ENCODE results near the gene VWA5B1.
"Not testable (repeated sequence)": the region's sequence is repeated elsewhere in the genome, so short reads cannot be mapped to it uniquely, and the experiment has no call there.

The VWA5B1 gene

DNA sequence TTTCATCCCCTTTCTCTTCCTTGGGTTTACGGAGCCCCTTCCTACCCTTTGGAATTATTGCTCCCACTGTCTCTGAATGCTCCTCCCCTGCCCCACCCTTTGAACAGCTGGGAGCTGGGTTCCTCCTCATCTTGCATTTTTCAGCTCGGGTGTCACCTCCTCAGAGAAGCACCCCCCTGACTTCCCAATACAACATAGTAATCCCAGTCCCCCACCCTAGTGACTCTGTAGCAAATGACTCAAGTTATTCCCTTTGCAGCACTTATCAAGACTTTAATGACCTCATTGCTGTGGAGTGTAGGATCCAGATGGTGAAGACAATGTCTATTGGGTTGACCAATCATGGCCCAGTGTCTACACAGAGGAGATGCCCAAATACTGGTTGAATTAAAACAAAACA, 8.9 kb upstream of the VWA5B1 start:
- Histone ChIP-seq H3K27me3 (ENCODE audit: control insufficient read depth, insufficient read depth, low read length) (no peaks in the 10 kb centered on the region), H3K4me3 (ENCODE audit: low read length) (no peak overlapping the region), H3K9ac (ENCODE audit: low read length) (no peak overlapping the region), H3K27ac (ENCODE audit: low read length) (no peak overlapping the region), H3K4me1 (ENCODE audit: control insufficient read depth, low read depth, low read length) (peaks cover 26% of the 10 kb centered on the region), H3K36me3 (ENCODE audit: control insufficient read depth, low read depth, low read length) (no peaks in the 10 kb centered on the region), H3K9me3 (ENCODE audit: control insufficient read depth, low read depth, low read length) (no peaks in the 10 kb centered on the region)

DNA sequence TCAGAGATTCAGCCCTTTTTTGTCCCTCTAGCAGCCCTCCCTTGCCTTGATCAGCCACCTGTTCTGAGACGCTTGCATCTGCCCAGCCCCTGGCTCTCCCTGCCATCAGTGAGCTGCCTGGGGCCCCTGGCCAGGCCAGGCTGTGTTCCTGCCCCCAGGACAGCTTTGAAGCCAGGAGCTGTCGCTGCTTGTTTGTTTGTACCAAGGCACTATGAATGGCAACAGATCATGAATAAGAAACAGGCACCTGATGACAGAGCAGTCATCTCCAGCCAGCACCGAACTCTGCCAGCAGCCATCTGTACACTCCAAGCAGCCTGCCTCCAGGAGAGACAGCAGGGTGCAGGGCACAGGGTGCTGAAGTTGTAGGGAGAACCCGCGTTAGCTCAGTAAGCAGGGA, 8.1 kb upstream of the VWA5B1 start:
- H3K4me3 ChIP-seq (ENCODE audit: low read length): no peak overlapping the region
- H3K9me3 ChIP-seq (ENCODE audit: control insufficient read depth, low read depth, low read length): no peaks in the 10 kb centered on the region
- H3K9ac ChIP-seq (ENCODE audit: low read length): no peak overlapping the region
- peaks cover 26% of the 10 kb centered on the region for H3K4me1 ChIP-seq (ENCODE audit: control insufficient read depth, low read depth, low read length)
- H3K27ac ChIP-seq (ENCODE audit: low read length): no peak overlapping the region
- no peaks in the 10 kb centered on the region for H3K27me3 ChIP-seq (ENCODE audit: control insufficient read depth, insufficient read depth, low read length)
- no peaks in the 10 kb centered on the region for H3K36me3 ChIP-seq (ENCODE audit: control insufficient read depth, low read depth, low read length)

DNA sequence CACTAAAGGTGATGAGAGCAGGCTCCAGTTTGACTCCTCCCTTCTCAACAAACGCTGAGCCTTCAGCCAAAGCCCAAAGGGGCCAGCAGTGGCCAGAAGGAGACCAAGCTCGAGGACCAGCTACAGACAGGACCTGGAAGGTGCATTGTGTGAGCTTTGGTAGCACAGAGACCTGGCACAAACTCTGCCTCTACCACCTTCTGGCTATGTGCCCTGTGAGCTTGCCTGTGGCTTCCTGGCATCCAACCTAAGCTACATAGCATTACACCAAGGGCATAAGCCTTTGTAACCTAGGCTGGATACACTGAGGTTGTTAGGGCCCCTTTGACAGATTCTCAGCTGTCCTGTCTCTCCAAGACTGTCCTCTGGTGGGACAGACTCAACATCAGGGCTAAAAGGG, 6.6 kb upstream of the VWA5B1 start:
- Histone ChIP-seq H3K9me3 (ENCODE audit: control insufficient read depth, low read depth, low read length) (no peaks in the 10 kb centered on the region), H3K9ac (ENCODE audit: low read length) (no peak overlapping the region), H3K4me3 (ENCODE audit: low read length) (no peak overlapping the region), H3K27me3 (ENCODE audit: control insufficient read depth, insufficient read depth, low read length) (peaks cover under 1% of the 10 kb centered on the region), H3K27ac (ENCODE audit: low read length) (no peak overlapping the region), H3K4me1 (ENCODE audit: control insufficient read depth, low read depth, low read length) (peaks cover 15% of the 10 kb centered on the region), H3K36me3 (ENCODE audit: control insufficient read depth, low read depth, low read length) (no peaks in the 10 kb centered on the region)

DNA sequence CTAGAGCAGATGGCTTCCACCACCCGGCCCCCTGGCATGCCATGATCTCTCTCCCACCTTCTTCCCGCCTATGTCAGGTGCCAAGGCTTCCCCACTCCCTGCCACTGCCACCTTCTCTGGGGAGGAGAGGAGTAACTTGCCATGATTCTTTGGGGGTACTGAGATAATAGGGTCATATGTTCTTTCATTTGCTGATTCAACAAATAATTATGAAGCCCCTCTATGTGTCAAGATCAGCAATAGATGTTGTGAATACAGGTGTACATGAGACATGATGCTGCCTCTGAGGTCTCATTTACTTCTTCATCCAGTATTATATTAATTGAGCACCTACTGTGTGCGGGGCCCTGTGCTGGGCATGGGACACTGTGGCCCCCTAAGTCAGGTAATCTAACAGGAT, 6.0 kb upstream of the VWA5B1 start:
- no peaks in the 10 kb centered on the region for H3K9me3 ChIP-seq (ENCODE audit: control insufficient read depth, low read depth, low read length)
- H3K4me1 ChIP-seq (ENCODE audit: control insufficient read depth, low read depth, low read length): peaks cover 10% of the 10 kb centered on the region

DNA sequence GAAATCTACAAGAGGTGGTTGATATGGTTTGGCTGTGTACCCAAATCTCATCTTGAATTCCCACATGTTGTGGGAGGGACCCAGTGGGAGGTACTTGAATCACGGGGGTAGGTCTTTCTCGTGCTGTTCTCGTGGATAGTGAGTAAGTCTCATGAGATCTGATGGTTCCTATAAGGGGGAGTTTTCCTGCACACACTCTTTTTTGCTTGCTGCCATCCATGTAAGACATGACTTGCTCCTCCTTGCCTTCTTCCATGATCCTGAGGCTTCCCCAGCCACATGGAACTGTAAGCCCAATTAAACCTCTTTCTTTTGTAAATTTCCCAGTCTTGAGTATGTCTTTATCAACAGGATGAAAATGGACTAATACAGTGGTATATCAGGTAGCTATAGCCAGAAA, 5.2 kb upstream of the VWA5B1 start:
- no peaks in the 10 kb centered on the region for H3K9me3 ChIP-seq (ENCODE audit: control insufficient read depth, low read depth, low read length)
- H3K9ac ChIP-seq (ENCODE audit: low read length): no peak overlapping the region
- no peak overlapping the region for H3K27ac ChIP-seq (ENCODE audit: low read length)
- no peak overlapping the region for H3K4me3 ChIP-seq (ENCODE audit: low read length)
- peaks cover 19% of the 10 kb centered on the region for H3K4me1 ChIP-seq (ENCODE audit: control insufficient read depth, low read depth, low read length)
- no peaks in the 10 kb centered on the region for H3K36me3 ChIP-seq (ENCODE audit: control insufficient read depth, low read depth, low read length)
- peaks cover 10% of the 10 kb centered on the region for H3K27me3 ChIP-seq (ENCODE audit: control insufficient read depth, insufficient read depth, low read length)

More for the DNA sequence above, 6.0 kb upstream of the VWA5B1 start:
- Histone ChIP-seq H3K36me3 (ENCODE audit: control insufficient read depth, low read depth, low read length) (no peaks in the 10 kb centered on the region), H3K4me3 (ENCODE audit: low read length) (no peak overlapping the region), H3K9ac (ENCODE audit: low read length) (no peak overlapping the region), H3K27ac (ENCODE audit: low read length) (no peak overlapping the region), H3K27me3 (ENCODE audit: control insufficient read depth, insufficient read depth, low read length) (peaks cover 6% of the 10 kb centered on the region)

DNA sequence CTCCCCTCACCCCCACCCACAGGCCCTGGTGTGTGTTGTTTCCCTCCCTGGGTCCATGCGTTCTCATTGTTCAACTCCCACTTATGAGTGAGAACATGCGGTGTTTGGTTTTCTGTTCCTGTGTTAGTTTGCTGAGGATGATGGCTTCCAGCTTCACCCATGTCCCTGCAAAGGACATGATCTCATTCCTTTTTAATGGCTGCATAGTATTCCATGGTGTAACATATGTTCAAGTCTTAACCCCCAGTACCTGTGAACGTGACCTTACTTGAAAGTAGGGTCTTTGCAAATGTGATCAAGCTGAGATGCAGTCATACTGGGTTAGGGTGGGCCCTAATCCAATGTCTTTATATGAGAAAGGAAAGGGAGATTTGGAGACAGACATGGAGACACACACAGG, 3.0 kb upstream of the VWA5B1 start:
- H3K9me3 ChIP-seq (ENCODE audit: control insufficient read depth, low read depth, low read length); H3K9ac ChIP-seq (ENCODE audit: low read length); H3K4me3 ChIP-seq (ENCODE audit: low read length); H3K36me3 ChIP-seq (ENCODE audit: control insufficient read depth, low read depth, low read length); H3K27ac ChIP-seq (ENCODE audit: low read length): not testable (repeated sequence)
- Histone ChIP-seq H3K4me1 (ENCODE audit: control insufficient read depth, low read depth, low read length) (peaks cover 18% of the 10 kb centered on the region), H3K27me3 (ENCODE audit: control insufficient read depth, insufficient read depth, low read length) (peaks cover 29% of the 10 kb centered on the region)

DNA sequence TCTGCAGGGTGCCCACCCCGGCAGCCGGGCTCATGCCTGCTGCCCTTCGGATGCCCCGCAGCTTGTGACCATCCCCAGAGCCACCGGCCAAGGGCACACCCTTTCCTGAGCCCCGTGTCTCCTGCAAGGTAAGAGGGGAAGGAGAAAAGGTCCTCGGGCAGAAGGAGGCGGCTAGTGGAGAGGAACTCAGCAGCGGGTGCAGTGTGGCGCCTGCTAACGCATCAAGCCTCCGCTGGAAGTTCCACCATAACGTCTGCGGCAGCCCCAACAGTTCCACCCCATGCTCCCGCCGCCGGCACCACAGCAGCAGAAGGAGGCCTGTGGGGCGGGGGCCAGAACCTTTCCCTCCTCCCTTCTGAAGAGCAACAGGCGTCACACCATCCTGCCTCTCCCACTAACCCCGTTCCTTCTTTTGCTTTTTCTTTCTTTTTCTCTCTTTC, 990 bp downstream of the VWA5B1 start:
- H3K36me3 ChIP-seq (ENCODE audit: control insufficient read depth, low read depth, low read length): no peaks in the 10 kb centered on the region
- H3K9ac ChIP-seq (ENCODE audit: low read length): peak overlapping the region; percentile 61
- H3K4me3 ChIP-seq (ENCODE audit: low read length): peak overlapping the region; percentile 50
- peaks cover 18% of the 10 kb centered on the region for H3K4me1 ChIP-seq (ENCODE audit: control insufficient read depth, low read depth, low read length)
- no peaks in the 10 kb centered on the region for H3K9me3 ChIP-seq (ENCODE audit: control insufficient read depth, low read depth, low read length)
- H3K27ac ChIP-seq (ENCODE audit: low read length): no peak overlapping the region
- H3K27me3 ChIP-seq (ENCODE audit: control insufficient read depth, insufficient read depth, low read length): peaks cover 33% of the 10 kb centered on the region

DNA sequence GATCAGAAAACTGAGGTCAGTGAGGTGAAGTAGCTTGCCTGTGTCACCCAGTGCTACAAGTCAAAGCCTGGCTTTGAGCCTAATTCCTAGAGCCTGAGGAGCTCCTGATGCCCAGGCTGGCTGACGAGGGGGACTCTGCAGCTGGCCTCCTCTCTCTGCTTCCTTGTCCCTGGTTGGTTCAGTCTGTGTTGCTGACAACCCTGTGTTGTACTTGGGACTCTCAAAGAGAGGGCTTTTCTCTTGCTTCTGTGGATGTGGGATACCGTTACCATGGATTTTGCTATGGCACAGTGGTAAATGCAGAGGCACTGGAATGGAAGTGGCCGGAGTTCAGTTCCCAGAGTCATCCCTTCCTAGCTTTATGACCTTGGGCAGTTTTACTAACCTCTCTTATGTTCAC, 8.0 kb downstream of the VWA5B1 start:
- no peak overlapping the region for H3K9ac ChIP-seq (ENCODE audit: low read length)
- H3K36me3 ChIP-seq (ENCODE audit: control insufficient read depth, low read depth, low read length): no peaks in the 10 kb centered on the region
- no peaks in the 10 kb centered on the region for H3K27me3 ChIP-seq (ENCODE audit: control insufficient read depth, insufficient read depth, low read length)
- H3K9me3 ChIP-seq (ENCODE audit: control insufficient read depth, low read depth, low read length): no peaks in the 10 kb centered on the region
- no peak overlapping the region for H3K4me3 ChIP-seq (ENCODE audit: low read length)
- no peak overlapping the region for H3K27ac ChIP-seq (ENCODE audit: low read length)
- H3K4me1 ChIP-seq (ENCODE audit: control insufficient read depth, low read depth, low read length): no peaks in the 10 kb centered on the region

DNA sequence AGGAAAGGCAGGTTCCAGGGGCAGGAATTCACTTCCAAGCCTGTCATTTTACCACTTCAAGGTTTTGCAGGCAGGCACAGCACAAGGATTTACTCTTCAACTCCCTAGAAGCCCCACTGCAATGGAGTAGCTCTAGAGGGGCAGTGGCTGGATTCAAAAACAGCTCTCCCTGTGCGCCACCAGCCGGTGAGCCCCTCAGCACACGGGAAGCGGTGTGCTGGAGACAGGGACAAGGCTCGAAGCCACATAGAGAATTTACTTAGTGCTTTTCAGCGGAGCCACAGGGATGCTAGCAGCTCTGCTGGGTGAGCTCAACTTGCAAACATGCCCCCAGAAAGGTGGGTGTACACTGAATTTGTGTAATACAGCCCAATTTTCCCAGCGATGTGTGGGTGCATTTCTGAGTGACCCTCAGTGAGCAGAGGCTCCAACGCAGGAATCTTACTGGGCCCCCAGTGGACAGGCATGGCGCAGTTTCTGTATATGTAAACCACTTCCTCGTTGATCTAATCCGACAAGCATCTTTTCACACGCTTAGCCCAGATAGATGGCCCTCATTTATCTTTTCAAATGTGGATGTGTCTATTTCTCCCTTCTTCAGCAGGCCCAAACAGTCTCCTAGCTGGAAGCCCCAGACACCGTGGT, 10.9 kb downstream of the VWA5B1 start:
- Histone ChIP-seq H3K36me3 (ENCODE audit: control insufficient read depth, low read depth, low read length) (no peaks in the 10 kb centered on the region), H3K4me3 (ENCODE audit: low read length) (no peak overlapping the region), H3K27me3 (ENCODE audit: control insufficient read depth, insufficient read depth, low read length) (no peaks in the 10 kb centered on the region), H3K9me3 (ENCODE audit: control insufficient read depth, low read depth, low read length) (no peaks in the 10 kb centered on the region), H3K27ac (ENCODE audit: low read length) (no peak overlapping the region), H3K4me1 (ENCODE audit: control insufficient read depth, low read depth, low read length) (no peaks in the 10 kb centered on the region), H3K9ac (ENCODE audit: low read length) (no peak overlapping the region)

DNA sequence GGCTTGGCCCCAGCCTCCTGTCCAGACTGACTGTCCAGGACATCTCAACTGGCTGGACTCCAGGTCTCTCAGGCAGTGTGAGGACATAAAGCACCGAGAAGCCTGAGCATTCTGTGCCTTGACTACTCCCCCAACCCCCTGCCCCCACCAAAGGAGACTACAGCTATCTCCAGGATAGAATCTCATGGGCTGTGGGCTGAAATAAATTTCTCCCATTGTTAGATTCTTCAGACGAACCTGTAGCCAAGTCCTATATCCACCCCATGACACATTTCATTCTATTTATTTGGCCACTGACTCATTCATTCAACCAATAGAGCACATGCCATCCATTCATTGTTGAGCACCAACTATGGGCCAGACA, 11.4 kb downstream of the VWA5B1 start:
- H3K4me1 ChIP-seq (ENCODE audit: control insufficient read depth, low read depth, low read length): no peaks in the 10 kb centered on the region
- no peak overlapping the region for H3K27ac ChIP-seq (ENCODE audit: low read length)
- H3K27me3 ChIP-seq (ENCODE audit: control insufficient read depth, insufficient read depth, low read length): no peaks in the 10 kb centered on the region
- no peak overlapping the region for H3K9ac ChIP-seq (ENCODE audit: low read length)
- no peak overlapping the region for H3K4me3 ChIP-seq (ENCODE audit: low read length)
- no peaks in the 10 kb centered on the region for H3K36me3 ChIP-seq (ENCODE audit: control insufficient read depth, low read depth, low read length)
- no peaks in the 10 kb centered on the region for H3K9me3 ChIP-seq (ENCODE audit: control insufficient read depth, low read depth, low read length)

DNA sequence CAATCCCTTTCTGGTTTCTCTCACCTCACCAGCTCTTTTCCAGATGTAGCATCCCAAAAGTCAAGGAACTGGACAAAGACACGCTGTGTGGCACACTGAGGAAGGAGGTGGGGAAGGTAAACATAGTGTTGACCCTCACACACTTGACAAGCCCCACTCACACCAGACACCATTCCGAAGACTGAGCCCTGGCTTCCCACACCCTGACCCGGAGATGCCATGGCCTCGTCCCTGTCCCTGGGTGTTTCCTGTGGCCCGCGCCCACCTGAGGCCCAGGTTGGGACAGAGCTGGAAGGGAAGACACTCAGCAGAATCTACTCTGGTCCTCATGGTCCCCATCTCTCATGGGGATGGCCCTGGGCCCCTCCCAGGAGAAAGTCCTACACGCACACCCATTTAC, 16.4 kb downstream of the VWA5B1 start:
- no peak overlapping the region for H3K4me3 ChIP-seq (ENCODE audit: low read length)
- no peaks in the 10 kb centered on the region for H3K36me3 ChIP-seq (ENCODE audit: control insufficient read depth, low read depth, low read length)
- no peaks in the 10 kb centered on the region for H3K4me1 ChIP-seq (ENCODE audit: control insufficient read depth, low read depth, low read length)
- H3K27ac ChIP-seq (ENCODE audit: low read length): no peak overlapping the region
- no peak overlapping the region for H3K9ac ChIP-seq (ENCODE audit: low read length)
- H3K27me3 ChIP-seq (ENCODE audit: control insufficient read depth, insufficient read depth, low read length): no peaks in the 10 kb centered on the region
- H3K9me3 ChIP-seq (ENCODE audit: control insufficient read depth, low read depth, low read length): no peaks in the 10 kb centered on the region

DNA sequence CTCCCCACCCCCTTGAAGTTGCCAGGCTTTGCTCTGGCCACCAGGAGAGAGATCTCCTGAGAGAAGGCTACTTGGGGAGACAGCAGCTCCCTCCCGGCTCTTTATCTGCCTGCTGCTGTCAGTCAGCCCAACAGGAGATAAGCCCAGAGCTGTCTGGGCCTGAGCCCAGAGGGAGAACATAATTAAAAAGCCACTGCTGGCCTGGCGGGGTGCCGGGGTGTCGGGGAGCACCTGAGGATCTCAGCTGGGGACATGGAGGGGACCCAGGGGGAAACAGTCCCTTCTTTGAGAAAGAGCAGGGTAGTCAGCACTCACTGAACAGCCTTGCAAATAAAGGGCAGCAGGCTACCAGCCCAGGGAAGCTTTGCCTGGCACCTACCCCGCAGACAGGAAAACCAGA, 17.9 kb downstream of the VWA5B1 start:
- no peak overlapping the region for H3K27ac ChIP-seq (ENCODE audit: low read length)
- no peaks in the 10 kb centered on the region for H3K27me3 ChIP-seq (ENCODE audit: control insufficient read depth, insufficient read depth, low read length)
- H3K36me3 ChIP-seq (ENCODE audit: control insufficient read depth, low read depth, low read length): no peaks in the 10 kb centered on the region
- H3K4me3 ChIP-seq (ENCODE audit: low read length): no peak overlapping the region
- no peaks in the 10 kb centered on the region for H3K4me1 ChIP-seq (ENCODE audit: control insufficient read depth, low read depth, low read length)
- H3K9me3 ChIP-seq (ENCODE audit: control insufficient read depth, low read depth, low read length): no peaks in the 10 kb centered on the region
- H3K9ac ChIP-seq (ENCODE audit: low read length): no peak overlapping the region

Measured in iPS-18a (cell line).